Astrocyte of the spinal cord (primary cell): Measurements from ENCODE around the gene CTXN1.

Source experiments
- DNase-seq: peaks from one replicate; pipeline ENCODE4 v3.0.0; 2011; ENCODE audit warnings: low read depth, low spot score
- H3K4me3 ChIP-seq: 2 replicates; pipeline ENCODE4 v1.5.1; 2011; ENCODE audit warnings: low read depth, mild to moderate bottlenecking, low read length, moderate library complexity
- CTCF ChIP-seq: IDR thresholded peaks from 2 replicates; pipeline ENCODE4 v1.5.1; 2012; ENCODE audit warnings: low read depth, mild to moderate bottlenecking, low read length, inconsistent platforms
- in situ Hi-C: cut with HindIII; loops from 2 replicates; pipeline ENCODE4 v1.10.0; 2017; ENCODE audit warnings: low sequenced_read_pairs

CTXN1 gene

GRCh38 chr19:7907544-7907943, 18.4 kb downstream of the CTXN1 start:
- no peak for TF ChIP-seq CTCF
- DNase-seq, result no peak
- no peak overlapping the region for H3K4me3 ChIP-seq
- in situ Hi-C loops, result no loop called here

GRCh38 chr19:7907122-7907521, 18.8 kb downstream of the CTXN1 start:
- H3K4me3 ChIP-seq, result no peak overlapping the region
- TF ChIP-seq CTCF, result no peak
- in situ Hi-C loops, result no loop called here
- no peak for DNase-seq

- no peak for DNase-seq
- TF ChIP-seq CTCF, result no peak
- in situ Hi-C loops, result no loop called here
- no peak overlapping the region for H3K4me3 ChIP-seq
These were observed 20.1 kb downstream of the CTXN1 start for GRCh38 chr19:7905859-7906258.

- TF ChIP-seq CTCF, result no peak
- no peak overlapping the region for H3K4me3 ChIP-seq
- DNase-seq, result no peak
- in situ Hi-C loops, result no loop called here
These were observed 20.7 kb downstream of the CTXN1 start for GRCh38 chr19:7905268-7905667.

GRCh38 chr19:7904074-7905020, 21.6 kb downstream of the CTXN1 start:
- no peak for TF ChIP-seq CTCF
- peak; percentile 15 for DNase-seq
- peak overlapping the region; percentile 91 for H3K4me3 ChIP-seq
- in situ Hi-C loops, result no loop called here

- peak; percentile 60 for TF ChIP-seq CTCF
- peak within 1 kb of the TSS; percentile 91 for H3K4me3 ChIP-seq
- in situ Hi-C loops, result no loop called here
- peak; percentile 99 for DNase-seq
These were observed 22.5 kb downstream of the CTXN1 start, which contains the start of gene MAP2K7 for GRCh38 chr19:7903244-7904073. Gene MAP2K7 (plus strand): TSS chr19:7903877. CDS start chr19:7903945, 68 bp downstream.
